A549 (cell line): ENCODE results near the gene FNDC3A. TPM values are rescaled to one million over a fixed set of nuclear protein-coding genes. Genes with fewer than 3 reads are reported as not detected.

Experiments
- ATAC-seq, 2 experiments: fragments of 200-7000 bp in 1 of 2; fragments of >200 bp in 1 of 2; cut with Nextera tagmentation in 1 of 2; cut with Tn5 transposase in 1 of 2; 3 replicates each; pipeline versions ENCODE4 v1.8.0 to v1.9.1; 2018 to 2020; ENCODE audit warnings: mild to moderate bottlenecking in 1 of 2, moderate library complexity in 1 of 2
- CTCF ChIA-PET: fragments of 300-600 bp; sonication (Branson Sonifier 250); formaldehyde crosslinking; extraction: SDS; loops from one replicate; lab custom pipeline; 2021; ENCODE audit warnings: antibody characterized with exemption, inconsistent platforms; lab: Yijun Ruan, JAX
- POLR2A ChIA-PET: fragments of 350-600 bp; formaldehyde crosslinking; extraction: SDS; loops from one replicate; lab custom pipeline; 2021; ENCODE audit warnings: antibody characterized with exemption, inconsistent platforms; lab: Yijun Ruan, JAX
- DNase-seq, 2 experiments: peaks; one replicate each; pipeline versions ENCODE4 v3.0.0 to v3.0.0-alpha.2; 2011 to 2016; ENCODE audit warnings: low read depth in 1 of 2, low spot score in 1 of 2
- FAIRE-seq: peaks from 2 replicates; lab custom pipeline; 2011; peaks lifted over from hg19 to GRCh38; lab: Jason Lieb, UNC
- H3K27ac ChIP-seq, 2 experiments: fragments of >200 bp; sonication (Bioruptor Twin); formaldehyde crosslinking; 3 replicates each; pipeline ENCODE4 v1.5.1; 2016 to 2017
- H3K4me1 ChIP-seq: fragments of >200 bp; sonication (Bioruptor Twin); formaldehyde crosslinking; 3 replicates; pipeline ENCODE4 v1.6.1; 2016
- H3K4me2 ChIP-seq: fragments of >200 bp; sonication (Bioruptor Twin); formaldehyde crosslinking; 3 replicates; pipeline ENCODE4 v1.6.1; 2016
- H3K4me3 ChIP-seq: fragments of >200 bp; sonication (Bioruptor Twin); formaldehyde crosslinking; 3 replicates; pipeline ENCODE4 v1.5.1; 2016
- H3K9me3 ChIP-seq: fragments of >200 bp; sonication (Bioruptor Twin); formaldehyde crosslinking; 3 replicates; pipeline ENCODE4 v1.6.1; 2016
- CBX2 ChIP-seq: fragments of 200-600 bp; sonication (generic); IDR thresholded peaks from 2 replicates; pipeline ENCODE4 v1.6.1; 2016; ENCODE audit warnings: low read depth, mild to moderate bottlenecking, borderline replicate concordance
- CBX8 ChIP-seq: fragments of 200-600 bp; sonication (generic); IDR thresholded peaks from 2 replicates; pipeline ENCODE4 v1.6.1; 2016
- CHD4 ChIP-seq: fragments of 200-600 bp; sonication (generic); IDR thresholded peaks from 2 replicates; pipeline ENCODE4 v1.6.1; 2016; ENCODE audit warnings: antibody characterized with exemption, mild to moderate bottlenecking, borderline replicate concordance
- EP300 ChIP-seq, 2 experiments: fragments of >200 bp; sonication (Bioruptor Twin); formaldehyde crosslinking; IDR thresholded peaks; 2 replicates in 1 of 2; 3 replicates in 1 of 2; pipeline ENCODE4 v1.6.1; 2016 to 2017
- ESRRA ChIP-seq: fragments of 150-350 bp; IDR thresholded peaks from 2 replicates; pipeline ENCODE4 v1.6.1; 2014; ENCODE audit warnings: mild to moderate bottlenecking, low read length, borderline replicate concordance
- FOSB ChIP-seq: fragments of 250-450 bp; sonication (Bioruptor Pico); IDR thresholded peaks from 2 replicates; pipeline ENCODE4 v1.5.0; 2020; ENCODE audit warnings: mild to moderate bottlenecking, moderate library complexity
- FOSL2 ChIP-seq, 2 experiments: fragments of 450-650 bp in 1 of 2; fragments of >200 bp in 1 of 2; sonication (Bioruptor Twin) in 1 of 2; formaldehyde crosslinking; IDR thresholded peaks; 2 replicates each; pipeline versions ENCODE4 v1.5.0 to v1.6.1; 2016 to 2020; ENCODE audit warnings: mild to moderate bottlenecking in 1 of 2, moderate library complexity in 1 of 2
- FOXS1 ChIP-seq: fragments of 250-450 bp; sonication (Bioruptor Pico); IDR thresholded peaks from 2 replicates; pipeline ENCODE4 v1.5.0; 2020; ENCODE audit warnings: mild to moderate bottlenecking, moderate library complexity
- HMGXB4 ChIP-seq: fragments of 250-450 bp; sonication (Bioruptor Pico); IDR thresholded peaks from 2 replicates; pipeline ENCODE4 v1.5.0; 2021; ENCODE audit warnings: mild to moderate bottlenecking, moderate library complexity, borderline replicate concordance
- HOXA7 ChIP-seq: fragments of 250-450 bp; sonication (Bioruptor Pico); IDR thresholded peaks from 2 replicates; pipeline ENCODE4 v1.5.0; 2020; ENCODE audit warnings: mild to moderate bottlenecking, moderate library complexity
- HOXB13 ChIP-seq: fragments of 250-450 bp; sonication (Bioruptor Pico); IDR thresholded peaks from 2 replicates; pipeline ENCODE4 v1.5.0; 2020; ENCODE audit warnings: low read depth, mild to moderate bottlenecking, moderate library complexity
- HOXB5 ChIP-seq: fragments of 250-450 bp; sonication (Bioruptor Pico); IDR thresholded peaks from 2 replicates; pipeline ENCODE4 v1.5.0; 2020; ENCODE audit warnings: mild to moderate bottlenecking, moderate library complexity
- JUN ChIP-seq, 2 experiments: fragments of >200 bp; sonication (Bioruptor Twin); formaldehyde crosslinking; IDR thresholded peaks; 2 replicates in 1 of 2; 3 replicates in 1 of 2; pipeline ENCODE4 v1.6.1; 2016 to 2017
- KDM1A ChIP-seq: fragments of 200-600 bp; sonication (generic); IDR thresholded peaks from 2 replicates; pipeline ENCODE4 v1.6.1; 2016; ENCODE audit warnings: low read depth, mild to moderate bottlenecking
- KDM5A ChIP-seq: fragments of 200-600 bp; sonication (generic); IDR thresholded peaks from 2 replicates; pipeline ENCODE4 v1.6.1; 2016; ENCODE audit warnings: antibody characterized with exemption, mild to moderate bottlenecking
- MYC ChIP-seq: IDR thresholded peaks from 2 replicates; pipeline ENCODE4 v1.6.1; 2012; ENCODE audit warnings: mild to moderate bottlenecking, inconsistent platforms, low read length, improper control_type of control experiment, borderline replicate concordance
- NPAS2 ChIP-seq: fragments of 250-450 bp; sonication (Bioruptor Pico); IDR thresholded peaks from 2 replicates; pipeline ENCODE4 v1.8.0; 2022; ENCODE audit warnings: mild to moderate bottlenecking, moderate library complexity, borderline replicate concordance
- NR3C1 ChIP-seq: fragments of >200 bp; sonication (Bioruptor Twin); formaldehyde crosslinking; IDR thresholded peaks from 3 replicates; pipeline ENCODE4 v1.6.1; 2017
- PHF8 ChIP-seq: fragments of 200-600 bp; sonication (generic); IDR thresholded peaks from 2 replicates; pipeline ENCODE4 v1.6.1; 2016; ENCODE audit warnings: low read depth, mild to moderate bottlenecking, antibody characterized with exemption, moderate library complexity, borderline replicate concordance
- POLR2AphosphoS2 ChIP-seq: conservative IDR thresholded peaks from 2 replicates; pipeline ENCODE4 v1.6.1; 2012; ENCODE audit warnings: low read length, improper control_type of control experiment, inconsistent platforms
- RFX5 ChIP-seq: fragments of 450-650 bp; IDR thresholded peaks from 2 replicates; pipeline ENCODE4 v1.7.1; 2014; ENCODE audit warnings: antibody characterized with exemption, mild to moderate bottlenecking, moderate library complexity
- SMC3 ChIP-seq: fragments of >200 bp; sonication (Bioruptor Twin); formaldehyde crosslinking; IDR thresholded peaks from 3 replicates; pipeline ENCODE4 v1.6.1; 2018; ENCODE audit warnings: inconsistent platforms
- TFCP2L1 ChIP-seq: fragments of 250-450 bp; sonication (Bioruptor Pico); IDR thresholded peaks from 2 replicates; pipeline ENCODE4 v1.5.0; 2021; ENCODE audit warnings: mild to moderate bottlenecking
- TP53 ChIP-seq: fragments of 250-450 bp; sonication (Bioruptor Pico); IDR thresholded peaks from 2 replicates; pipeline ENCODE4 v1.5.0; 2021; ENCODE audit warnings: mild to moderate bottlenecking, moderate library complexity
- ZC3H11A ChIP-seq: fragments of 450-650 bp; IDR thresholded peaks from 2 replicates; pipeline ENCODE4 v1.6.1; 2014; ENCODE audit warnings: antibody characterized with exemption, mild to moderate bottlenecking
- WGBS: methylation state at CpG from one replicate; pipeline ENCODE4 v1.1.6; 2017; ENCODE audit errors: missing lambda C conversion rate; 5-methylcytosine and 5-hydroxymethylcytosine counted together
- polyA plus RNA-seq, 4 experiments: library from polyadenylated mRNA; depleted of rRNA in 3 of 4; stranded (reverse); fragments of >200 nt; fragmentation: RNase III in 1 of 4; extraction: RNeasy Plus Mini Kit Qiagen cat#74134 plus additional on column Dnase treatment in 1 of 4; gene quantifications; 2 replicates in 3 of 4; 3 replicates in 1 of 4; pipeline ENCODE4 v1.2.3, GENCODE V29; 2011 to 2017
- TF ChIP-seq, protein P1 (sequence below): fragments of >200 bp; sonication (Bioruptor Twin); formaldehyde crosslinking; IDR thresholded peaks from 3 replicates; pipeline ENCODE4 v1.6.1; 2016
- TF ChIP-seq, protein P2 (sequence below): IDR thresholded peaks from 2 replicates; pipeline ENCODE4 v1.6.1; 2012
- TF ChIP-seq, protein P3 (sequence below): fragments of >200 bp; sonication (Bioruptor Twin); formaldehyde crosslinking; IDR thresholded peaks from 3 replicates; pipeline ENCODE4 v1.5.1; 2016
- TF ChIP-seq, protein P4 (sequence below): fragments of >200 bp; sonication (Bioruptor Twin); formaldehyde crosslinking; IDR thresholded peaks from 2 replicates; pipeline ENCODE4 v1.6.1; 2016
- TF ChIP-seq, protein P5 (sequence below): IDR thresholded peaks from 2 replicates; pipeline ENCODE4 v1.6.1; 2012; ENCODE audit warnings: low read depth, borderline replicate concordance
- TF ChIP-seq, protein P6 (sequence below): fragments of 250-450 bp; sonication (Bioruptor Pico); IDR thresholded peaks from 2 replicates; pipeline ENCODE4 v1.5.0; 2020; ENCODE audit warnings: low read depth, mild to moderate bottlenecking, moderate library complexity

FNDC3A gene
- polyA plus RNA-seq, 2 of the 4 experiments (the other 2 are of a cell fraction): 16.0 to 32.6 TPM

DNA sequence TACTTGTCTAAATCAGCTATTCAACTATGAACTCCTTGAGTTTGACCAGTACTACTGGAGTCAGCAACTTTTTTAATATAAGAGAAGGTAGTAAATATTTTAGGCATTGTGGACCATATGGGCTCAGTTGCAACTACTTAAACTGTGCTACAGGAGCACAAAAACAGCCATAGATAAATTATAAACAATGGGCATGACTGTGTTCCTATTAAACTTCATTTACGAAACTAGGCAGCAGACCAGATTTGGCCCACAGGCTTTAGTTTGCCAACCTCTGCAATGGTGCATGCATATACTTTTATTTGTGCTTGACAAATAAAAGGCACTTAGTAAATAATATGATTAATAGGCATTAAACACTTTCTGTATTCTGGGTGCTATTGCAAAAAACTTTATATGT is 7.6 kb downstream of the FNDC3A start:
- no peaks in the 10 kb centered on the region for H3K9me3 ChIP-seq
- 94% methylated on average over 1 of the region's 1 CpG for WGBS
- TF ChIP-seq KDM1A (no peak), TP53 (CRISPR knock-in tag) (no peak), RFX5 (no peak), SMC3 (no peak), TFCP2L1 (CRISPR knock-in tag) (no peak), HOXA7 (CRISPR knock-in tag) (no peak), NPAS2 (CRISPR knock-in tag) (no peak), ESRRA (no peak), HOXB13 (CRISPR knock-in tag) (no peak), JUN (IDR thresholded peaks at IDR 0.05) (no peak), KDM5A (no peak), HOXB5 (CRISPR knock-in tag) (no peak), ZC3H11A (no peak), FOXS1 (CRISPR knock-in tag) (no peak), FOSL2 (IDR thresholded peaks at IDR 0.05) (no peak), FOSL2 (CRISPR knock-in tag; IDR thresholded peaks at IDR 0.05) (no peak)
- TF ChIP-seq, protein P1, sequence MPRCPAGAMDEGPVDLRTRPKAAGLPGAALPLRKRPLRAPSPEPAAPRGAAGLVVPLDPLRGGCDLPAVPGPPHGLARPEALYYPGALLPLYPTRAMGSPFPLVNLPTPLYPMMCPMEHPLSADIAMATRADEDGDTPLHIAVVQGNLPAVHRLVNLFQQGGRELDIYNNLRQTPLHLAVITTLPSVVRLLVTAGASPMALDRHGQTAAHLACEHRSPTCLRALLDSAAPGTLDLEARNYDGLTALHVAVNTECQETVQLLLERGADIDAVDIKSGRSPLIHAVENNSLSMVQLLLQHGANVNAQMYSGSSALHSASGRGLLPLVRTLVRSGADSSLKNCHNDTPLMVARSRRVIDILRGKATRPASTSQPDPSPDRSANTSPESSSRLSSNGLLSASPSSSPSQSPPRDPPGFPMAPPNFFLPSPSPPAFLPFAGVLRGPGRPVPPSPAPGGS: no peak
- TF ChIP-seq, protein P2, sequence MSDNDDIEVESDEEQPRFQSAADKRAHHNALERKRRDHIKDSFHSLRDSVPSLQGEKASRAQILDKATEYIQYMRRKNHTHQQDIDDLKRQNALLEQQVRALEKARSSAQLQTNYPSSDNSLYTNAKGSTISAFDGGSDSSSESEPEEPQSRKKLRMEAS: no peak
- TF ChIP-seq, protein P3, sequence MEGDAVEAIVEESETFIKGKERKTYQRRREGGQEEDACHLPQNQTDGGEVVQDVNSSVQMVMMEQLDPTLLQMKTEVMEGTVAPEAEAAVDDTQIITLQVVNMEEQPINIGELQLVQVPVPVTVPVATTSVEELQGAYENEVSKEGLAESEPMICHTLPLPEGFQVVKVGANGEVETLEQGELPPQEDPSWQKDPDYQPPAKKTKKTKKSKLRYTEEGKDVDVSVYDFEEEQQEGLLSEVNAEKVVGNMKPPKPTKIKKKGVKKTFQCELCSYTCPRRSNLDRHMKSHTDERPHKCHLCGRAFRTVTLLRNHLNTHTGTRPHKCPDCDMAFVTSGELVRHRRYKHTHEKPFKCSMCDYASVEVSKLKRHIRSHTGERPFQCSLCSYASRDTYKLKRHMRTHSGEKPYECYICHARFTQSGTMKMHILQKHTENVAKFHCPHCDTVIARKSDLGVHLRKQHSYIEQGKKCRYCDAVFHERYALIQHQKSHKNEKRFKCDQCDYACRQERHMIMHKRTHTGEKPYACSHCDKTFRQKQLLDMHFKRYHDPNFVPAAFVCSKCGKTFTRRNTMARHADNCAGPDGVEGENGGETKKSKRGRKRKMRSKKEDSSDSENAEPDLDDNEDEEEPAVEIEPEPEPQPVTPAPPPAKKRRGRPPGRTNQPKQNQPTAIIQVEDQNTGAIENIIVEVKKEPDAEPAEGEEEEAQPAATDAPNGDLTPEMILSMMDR: no peak
- TF ChIP-seq, all 56 proteins: peak for 0
- Histone ChIP-seq H3K4me3 (no peak overlapping the region), H3K27ac (no peak overlapping the region), H3K4me2 (no peak overlapping the region), H3K4me1 (peaks cover 22% of the 10 kb centered on the region; the same call in 2 of the 3 replicates)
- no peak for DNase-seq
- POLR2A ChIA-PET: no interaction called here
- ATAC-seq: no peak
- no peak for FAIRE-seq
- CTCF ChIA-PET: no interaction called here

DNA sequence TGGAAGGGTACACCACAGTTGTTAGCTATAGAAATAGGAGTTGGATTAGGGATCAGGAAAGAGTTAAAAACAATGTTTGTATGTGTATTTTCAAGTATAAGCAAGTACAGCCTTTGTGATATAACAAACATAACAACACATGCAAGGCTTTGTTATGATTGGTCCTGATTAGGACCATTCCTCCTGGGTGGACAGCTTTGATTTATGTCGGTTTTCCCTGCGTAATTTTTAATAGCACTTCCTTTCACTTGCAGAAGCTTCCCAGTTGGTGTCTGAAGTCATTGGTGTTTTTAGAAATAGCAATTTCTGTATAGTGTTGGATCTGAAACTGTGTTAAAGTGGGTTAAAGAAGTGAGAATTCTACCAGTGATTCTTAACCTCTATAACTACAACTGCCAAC is 10.0 kb downstream of the FNDC3A start:
- no peak overlapping the region for H3K4me3 ChIP-seq
- ATAC-seq (no peak), DNase-seq (no peak), FAIRE-seq (no peak)
- 90% methylated on average over 2 of the region's 2 CpGs for WGBS
- H3K9me3 ChIP-seq: peaks cover 6% of the 10 kb centered on the region; the same call in 2 of the 3 replicates
- H3K4me2 ChIP-seq: no peak overlapping the region
- ChIA-PET POLR2A (no interaction called here), CTCF (no interaction called here)
- H3K4me1 ChIP-seq: no peaks in the 10 kb centered on the region
- no peak overlapping the region for H3K27ac ChIP-seq
- TF ChIP-seq RFX5: no peak
- no peak for TF ChIP-seq POLR2AphosphoS2
- TF ChIP-seq, protein P4, sequence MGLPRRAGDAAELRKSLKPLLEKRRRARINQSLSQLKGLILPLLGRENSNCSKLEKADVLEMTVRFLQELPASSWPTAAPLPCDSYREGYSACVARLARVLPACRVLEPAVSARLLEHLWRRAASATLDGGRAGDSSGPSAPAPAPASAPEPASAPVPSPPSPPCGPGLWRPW: no peak
- TF ChIP-seq ESRRA: no peak
- TF ChIP-seq HMGXB4 (CRISPR knock-in tag): no peak
- no peak for TF ChIP-seq TP53 (CRISPR knock-in tag)
- no peak for TF ChIP-seq CBX8
- TF ChIP-seq, protein P5, sequence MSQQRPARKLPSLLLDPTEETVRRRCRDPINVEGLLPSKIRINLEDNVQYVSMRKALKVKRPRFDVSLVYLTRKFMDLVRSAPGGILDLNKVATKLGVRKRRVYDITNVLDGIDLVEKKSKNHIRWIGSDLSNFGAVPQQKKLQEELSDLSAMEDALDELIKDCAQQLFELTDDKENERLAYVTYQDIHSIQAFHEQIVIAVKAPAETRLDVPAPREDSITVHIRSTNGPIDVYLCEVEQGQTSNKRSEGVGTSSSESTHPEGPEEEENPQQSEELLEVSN: no peak
- TF ChIP-seq MYC: no peak
- TF ChIP-seq, protein P6, sequence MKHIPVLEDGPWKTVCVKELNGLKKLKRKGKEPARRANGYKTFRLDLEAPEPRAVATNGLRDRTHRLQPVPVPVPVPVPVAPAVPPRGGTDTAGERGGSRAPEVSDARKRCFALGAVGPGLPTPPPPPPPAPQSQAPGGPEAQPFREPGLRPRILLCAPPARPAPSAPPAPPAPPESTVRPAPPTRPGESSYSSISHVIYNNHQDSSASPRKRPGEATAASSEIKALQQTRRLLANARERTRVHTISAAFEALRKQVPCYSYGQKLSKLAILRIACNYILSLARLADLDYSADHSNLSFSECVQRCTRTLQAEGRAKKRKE (CRISPR knock-in tag): no peak
- no peak for TF ChIP-seq FOXS1 (CRISPR knock-in tag)
- TF ChIP-seq PHF8: no peak
- no peak for TF ChIP-seq NR3C1
- TF ChIP-seq FOSB (CRISPR knock-in tag): no peak
- no peak for TF ChIP-seq CBX2
- no peak for TF ChIP-seq ZC3H11A
- TF ChIP-seq JUN (IDR thresholded peaks at IDR 0.05): no peak
- no peak for TF ChIP-seq EP300 (IDR thresholded peaks at IDR 0.05)
- TF ChIP-seq CHD4: no peak
